Limb (tissue), 2 donors: Measurements from ENCODE around the gene CLIC4.
A peak's percentile ranks its signal among the peaks of the same experiment; 100 is the strongest.
"Not testable (repeated sequence)": the region's sequence is repeated elsewhere in the genome, so short reads cannot be mapped to it uniquely, and the experiment has no call there.

ENCODE experiments used
- DNase-seq, 2 donors: peaks; one replicate each; pipeline ENCODE4 v3.0.0-alpha.2; 2016; ENCODE audit errors: extremely low spot score in 2 of 2

CLIC4 gene

DNA sequence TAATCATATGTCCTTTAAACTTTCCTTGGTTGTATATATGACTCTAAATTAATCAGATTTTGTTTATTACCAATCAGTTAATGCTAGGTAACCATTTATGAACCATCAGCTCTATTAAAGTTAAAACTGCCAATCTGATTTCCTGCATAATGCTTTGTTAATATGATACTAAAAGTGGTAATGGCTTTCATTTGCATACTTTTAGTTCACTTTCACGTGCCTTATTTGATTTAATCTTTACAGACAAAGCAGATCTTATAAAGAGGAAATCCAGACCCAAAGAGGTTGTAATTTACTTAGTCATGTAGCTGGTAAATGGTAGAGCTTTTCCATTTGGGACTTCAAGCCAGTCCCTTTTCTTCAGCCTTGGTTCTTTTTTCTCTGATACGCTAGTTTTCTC lies 61.3 kb downstream of the CLIC4 start:
- DNase-seq = no peak

- not testable (repeated sequence) for DNase-seq
These were observed 66.2 kb downstream of the CLIC4 start for GRCh38 chr1:24811494-24811893.

- not testable (repeated sequence) for DNase-seq
These were observed 75.0 kb downstream of the CLIC4 start for GRCh38 chr1:24820221-24820620.

DNA sequence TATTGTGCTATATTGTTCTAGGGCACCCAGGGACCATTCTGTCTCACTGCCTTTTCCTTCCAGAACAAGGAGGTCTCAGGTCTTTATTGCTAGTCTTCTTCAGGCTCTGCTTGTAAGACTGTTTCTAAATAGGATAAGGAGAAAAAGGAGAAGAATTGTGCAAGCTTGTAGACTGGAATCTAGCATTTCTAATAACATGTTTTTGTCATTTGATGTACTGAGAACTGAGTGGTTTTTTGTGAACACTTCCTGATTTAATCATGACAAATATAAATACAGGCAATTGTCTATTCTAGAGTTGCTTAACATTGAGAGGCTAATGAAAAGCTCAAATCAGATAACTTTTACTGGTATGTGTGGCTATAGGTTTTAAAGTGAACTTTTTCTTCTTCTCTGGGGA lies 77.6 kb downstream of the CLIC4 start:
- DNase-seq = no peak

- DNase-seq = not testable (repeated sequence)
These were observed 78.2 kb downstream of the CLIC4 start for GRCh38 chr1:24823486-24823885.

GRCh38 chr1:24825174-24825573 lies 79.9 kb downstream of the CLIC4 start:
- DNase-seq = no peak

- DNase-seq = no peak
These were observed 81.3 kb downstream of the CLIC4 start for GRCh38 chr1:24826510-24826909.

DNA sequence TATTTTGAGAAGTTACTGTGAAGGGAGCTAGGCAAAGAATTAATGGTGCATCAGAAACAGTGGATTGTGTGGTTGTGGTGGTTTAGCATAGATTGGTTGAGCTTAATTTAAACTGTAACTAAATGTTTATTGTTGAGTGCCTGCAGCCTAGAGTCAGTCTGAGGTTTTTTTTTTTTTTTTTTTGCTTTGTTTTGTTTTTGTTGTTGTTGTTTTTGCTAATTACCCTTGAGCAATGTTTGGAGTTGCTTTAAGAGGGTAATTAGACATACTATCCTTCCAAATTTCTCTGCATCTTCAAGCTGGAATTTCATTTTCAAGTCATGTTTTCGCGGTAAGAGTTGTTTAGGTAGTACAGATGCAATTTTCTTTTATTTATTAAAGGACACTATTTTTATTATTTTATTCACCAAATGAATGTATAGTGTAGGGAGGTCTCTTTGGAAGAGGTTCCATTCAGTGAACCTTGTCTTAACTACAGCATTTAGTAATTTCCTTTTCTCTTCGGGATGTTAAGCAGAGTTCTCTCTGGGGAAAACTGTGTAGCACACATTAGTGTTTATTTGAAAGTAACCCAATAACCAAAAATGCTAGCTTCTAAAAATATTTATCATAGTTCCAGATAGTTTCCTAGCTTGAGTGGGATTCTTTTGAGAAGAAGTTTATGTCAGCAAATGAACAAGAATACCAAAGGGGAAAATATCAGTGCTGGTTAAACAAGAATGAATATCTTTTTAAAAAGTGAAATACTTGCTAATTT lies 82.3 kb downstream of the CLIC4 start:
- DNase-seq = no peak

GRCh38 chr1:24828183-24828886 lies 83.1 kb downstream of the CLIC4 start:
- DNase-seq = no peak

GRCh38 chr1:24828887-24829192 lies 83.6 kb downstream of the CLIC4 start:
- no peak for DNase-seq

DNA sequence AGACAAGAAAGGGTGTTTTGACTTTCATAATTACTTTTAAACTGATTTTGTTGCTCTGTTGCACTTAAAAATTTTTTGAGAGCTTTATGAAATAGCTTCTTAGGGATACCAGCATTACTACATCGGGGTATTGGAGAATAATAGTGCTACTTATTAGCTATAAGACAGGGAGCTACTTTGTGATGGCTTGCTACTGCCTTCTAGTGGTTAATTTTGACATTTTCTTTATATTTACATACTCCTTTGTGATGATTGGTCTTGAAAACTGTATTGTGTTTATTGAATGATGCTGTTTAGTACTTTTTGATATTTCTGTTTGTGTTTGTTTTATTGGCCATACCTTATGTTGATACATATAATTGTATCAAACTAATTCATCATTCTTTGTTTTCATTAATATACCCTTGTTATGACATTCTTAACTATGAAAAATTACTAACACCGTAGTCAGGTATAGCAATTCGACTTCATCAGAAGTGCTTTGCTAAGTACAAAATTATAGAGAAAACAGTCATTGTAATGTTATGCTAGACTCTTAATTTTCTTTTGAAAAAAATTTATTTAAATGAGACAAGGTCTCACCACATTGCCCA lies 85.5 kb downstream of the CLIC4 start:
- DNase-seq = peak in 1 of 2 donors; percentile 85

DNA sequence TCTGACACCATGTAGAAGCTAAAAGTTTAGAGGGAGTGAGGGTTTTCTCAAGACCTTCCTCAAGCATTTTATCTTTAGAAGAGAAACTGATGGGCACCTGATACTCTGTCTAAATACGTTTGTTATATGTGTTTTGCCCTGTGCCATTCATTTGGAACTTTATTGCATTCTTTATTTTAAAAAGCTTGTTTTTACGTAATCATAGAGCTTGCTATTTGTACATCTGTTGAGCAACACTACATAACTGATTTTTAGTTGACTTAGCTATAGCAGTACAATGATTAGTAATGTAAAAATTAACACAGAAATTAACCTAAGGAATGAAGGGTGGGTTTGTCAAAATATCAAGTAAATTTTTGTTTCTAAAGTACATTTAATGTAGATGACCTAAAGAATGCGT lies 96.3 kb downstream of the CLIC4 start:
- no peak for DNase-seq

GRCh38 chr1:24846671-24847070 lies 101.4 kb downstream of the CLIC4 start:
- no peak for DNase-seq

- peak; percentile 88 to 93 for DNase-seq
These were observed 103.0 kb downstream of the CLIC4 start for GRCh38 chr1:24847995-24848881.

GRCh38 chr1:24849672-24850295 lies 104.5 kb downstream of the CLIC4 start:
- no peak for DNase-seq

GRCh38 chr1:24850328-24850920 lies 105.2 kb downstream of the CLIC4 start:
- no peak for DNase-seq

GRCh38 chr1:24853649-24854048 lies 108.4 kb downstream of the CLIC4 start:
- no peak for DNase-seq

DNA sequence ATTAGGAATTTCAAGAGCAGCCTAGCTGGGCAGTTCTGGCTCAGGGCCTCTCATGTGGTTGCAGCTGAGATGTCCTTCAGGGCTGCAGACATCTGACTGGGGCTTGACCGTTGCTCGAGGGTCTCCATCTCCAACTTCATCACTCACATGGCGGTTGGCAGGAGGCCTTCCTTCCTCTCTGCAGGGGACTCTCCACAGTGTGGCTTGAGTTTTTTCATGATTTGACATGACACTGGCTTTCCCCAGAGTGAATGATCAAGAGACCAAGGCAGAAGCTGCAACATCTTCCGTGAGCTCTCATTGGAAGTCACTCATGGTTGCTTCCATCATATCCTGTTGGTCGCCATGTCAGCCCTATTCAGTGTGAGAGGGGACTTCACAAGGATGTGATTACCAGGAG lies 110.2 kb downstream of the CLIC4 start:
- DNase-seq = no peak

DNA sequence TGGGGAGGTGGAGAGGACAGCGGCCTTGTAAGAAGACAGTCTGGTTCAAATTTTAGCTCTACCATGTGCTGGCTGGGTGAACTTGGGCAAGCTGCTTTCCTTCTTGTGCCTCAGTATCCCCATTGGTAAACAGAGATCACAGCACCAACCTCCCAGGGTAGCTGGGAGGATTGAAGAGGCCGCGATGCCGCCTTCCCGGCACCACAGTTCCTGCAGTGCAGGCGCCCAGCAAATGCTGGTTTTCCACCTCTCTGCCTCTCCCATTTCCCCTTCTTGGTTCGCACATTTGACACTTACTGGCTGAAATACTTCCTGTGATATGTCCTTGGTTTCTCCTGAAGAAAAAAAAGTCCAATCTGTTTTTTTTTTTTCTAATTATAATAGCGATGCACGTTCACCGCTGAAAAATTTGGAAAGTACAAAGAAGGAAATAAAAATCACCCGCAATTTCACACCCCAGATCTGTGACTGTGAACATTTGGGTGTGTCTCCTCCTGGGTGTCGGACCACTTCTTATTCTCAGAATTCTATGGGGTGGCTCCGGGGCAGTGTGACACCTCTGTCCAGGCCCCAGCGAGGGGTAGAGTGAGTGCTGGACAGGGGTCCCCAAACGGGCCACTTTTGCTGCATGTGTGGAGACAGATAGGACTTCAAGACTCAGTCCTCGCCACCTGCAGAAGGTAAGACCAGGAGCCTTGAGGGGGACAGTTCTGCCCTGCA lies 111.7 kb downstream of the CLIC4 start:
- DNase-seq = no peak

DNA sequence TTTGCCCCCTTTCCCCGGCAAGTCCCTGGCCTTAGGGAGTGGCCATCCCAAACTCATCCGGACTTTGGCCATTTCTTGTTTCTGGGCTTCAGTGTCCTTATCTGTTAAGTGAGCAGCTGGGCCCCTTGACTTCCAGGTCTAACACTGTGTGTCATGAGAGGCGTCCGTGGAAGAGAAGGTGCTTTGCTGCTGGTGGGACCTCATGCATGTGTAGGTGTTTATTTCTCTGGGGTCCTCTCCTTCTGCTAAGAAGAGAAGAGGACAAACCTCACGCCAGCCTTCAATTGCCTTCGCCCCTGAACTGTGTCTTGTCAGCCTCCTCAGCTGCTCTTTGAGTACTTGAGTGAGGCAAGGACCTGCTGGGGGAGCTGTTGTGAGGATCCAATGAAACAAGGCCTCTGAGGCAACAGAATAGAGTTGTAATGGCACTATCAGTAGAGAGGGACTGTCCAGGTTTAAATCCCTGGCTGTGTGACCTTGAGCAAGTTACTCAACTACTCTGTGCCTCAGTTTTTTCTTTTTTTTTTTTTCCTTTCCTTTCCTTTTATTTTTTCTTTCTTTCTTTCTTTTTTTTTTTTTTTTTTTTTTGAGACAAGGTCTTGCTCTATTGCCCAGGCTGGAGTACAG lies 112.4 kb downstream of the CLIC4 start:
- DNase-seq = no peak
